Ammon's horn (tissue), 1 donor: ENCODE results near the gene SPAG16.

Source experiments
- DNase-seq: peaks from one replicate; pipeline ENCODE4 v3.0.0-alpha.2; 2016; ENCODE audit warnings: low spot score

Gene SPAG16

DNA sequence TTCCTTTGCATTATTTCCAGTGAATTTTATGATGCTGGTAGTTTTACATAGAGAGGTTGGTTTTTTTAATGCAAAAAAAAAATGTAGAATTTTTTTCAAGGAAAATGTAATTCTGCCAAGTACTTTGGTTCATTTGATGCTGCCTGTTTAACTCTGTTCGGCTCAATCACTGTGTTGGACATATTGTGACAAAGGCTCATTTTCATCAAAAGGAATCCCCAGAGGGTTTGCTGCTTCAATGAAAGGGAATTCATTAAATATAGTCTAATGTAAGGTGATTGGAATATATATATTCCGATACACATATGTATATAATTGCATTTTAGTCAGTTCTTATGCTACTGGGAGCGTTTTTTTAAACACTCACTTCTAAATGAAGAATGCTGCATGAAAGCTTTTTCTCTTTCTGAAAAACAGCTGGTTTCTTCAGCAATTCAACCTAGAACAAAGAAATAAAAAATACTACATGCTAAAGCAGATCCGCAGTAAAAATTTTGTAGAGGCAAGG lies 812.0 kb downstream of the SPAG16 start:
- DNase-seq: no peak

DNA sequence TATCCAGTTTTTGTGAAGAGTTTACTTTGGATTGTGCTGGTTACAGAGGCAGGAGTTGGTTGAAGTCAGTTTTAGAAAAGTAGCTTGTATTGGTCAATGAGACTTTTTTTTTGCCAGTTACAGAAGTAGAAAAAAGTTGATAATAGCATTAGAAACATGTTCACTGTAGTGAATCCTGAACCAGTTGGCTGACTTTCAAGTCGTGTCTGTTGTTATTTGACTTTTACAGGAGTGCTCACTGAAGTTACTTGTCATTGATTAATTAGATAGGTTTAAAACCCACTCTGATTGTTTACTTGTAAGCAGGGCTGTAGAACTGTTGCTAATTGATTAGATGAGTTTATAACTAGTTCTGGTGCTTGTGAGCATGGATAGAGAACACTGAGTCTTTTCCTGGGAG lies 814.5 kb downstream of the SPAG16 start:
- no peak for DNase-seq

DNA sequence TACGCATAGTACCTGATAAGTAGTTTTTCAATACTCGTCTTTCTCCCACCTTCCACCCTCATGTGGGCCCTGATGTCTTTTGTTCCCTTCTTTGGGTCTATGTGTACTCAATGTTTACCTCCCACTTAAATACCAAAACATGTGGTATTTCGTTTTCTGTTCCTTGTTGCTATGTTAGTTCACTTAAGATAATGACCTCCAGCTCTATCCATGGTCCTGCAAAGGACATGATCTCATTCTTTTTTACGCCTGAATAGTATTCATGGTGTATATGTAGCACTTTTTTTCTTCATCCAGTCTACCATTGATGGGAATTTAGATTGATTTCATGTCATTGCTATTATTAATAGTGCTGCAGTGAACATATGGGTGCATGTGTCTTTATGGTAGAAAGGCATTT lies 816.2 kb downstream of the SPAG16 start:
- DNase-seq: no peak

DNA sequence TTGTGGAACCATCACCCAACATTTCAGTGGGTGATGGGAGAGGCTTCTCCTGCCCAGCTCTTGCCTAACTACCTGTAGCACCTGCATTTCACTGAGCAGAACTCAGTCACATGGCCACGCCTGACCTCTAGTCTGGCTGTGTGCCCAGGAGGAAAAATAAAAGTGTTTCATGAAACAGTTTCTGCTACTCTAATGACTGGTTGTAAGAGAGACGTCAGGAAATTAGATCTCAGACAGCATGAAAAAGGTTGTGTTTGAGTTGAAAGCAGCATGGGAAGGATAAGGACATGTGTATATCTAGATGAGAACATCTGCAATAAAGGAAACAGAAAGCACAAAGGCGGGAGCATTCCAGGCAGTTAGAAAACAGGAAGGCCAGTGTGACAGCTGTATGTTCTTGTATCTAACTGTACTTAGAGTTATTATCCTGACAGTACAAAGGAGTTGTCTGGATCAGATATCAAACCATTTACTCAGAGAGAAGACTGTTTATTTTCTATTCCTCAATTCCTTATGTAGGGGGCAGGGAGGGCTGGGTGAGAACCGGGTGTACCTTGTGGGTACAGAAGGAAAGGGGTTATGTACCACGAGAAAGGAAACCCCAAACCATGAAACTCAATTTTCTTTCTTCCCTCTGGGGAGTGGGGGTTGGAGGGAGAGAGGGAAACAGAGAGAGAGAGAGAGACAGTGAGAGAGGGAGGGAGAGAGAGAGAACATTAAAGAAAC lies 819.2 kb downstream of the SPAG16 start:
- no peak for DNase-seq

DNA sequence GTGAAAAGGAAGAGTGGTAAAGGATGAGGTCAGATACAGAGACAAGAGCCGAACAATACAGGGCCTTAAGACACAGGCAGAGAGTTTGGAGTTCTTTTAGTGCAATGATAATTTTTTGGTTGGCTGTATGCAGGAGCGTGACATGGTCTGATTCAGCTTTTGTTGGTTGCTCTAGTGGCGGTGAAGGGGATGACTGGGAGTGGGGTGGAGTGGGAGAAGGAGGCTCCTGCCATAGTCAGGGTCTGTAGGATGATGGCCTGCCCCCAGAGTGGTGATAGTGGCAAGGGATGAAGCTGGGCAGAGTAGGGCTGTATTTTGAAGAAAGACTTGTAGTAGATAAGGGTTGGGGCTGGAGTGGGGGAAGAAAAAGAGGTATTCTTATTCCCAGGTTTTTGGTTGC lies 820.0 kb downstream of the SPAG16 start:
- no peak for DNase-seq

DNA sequence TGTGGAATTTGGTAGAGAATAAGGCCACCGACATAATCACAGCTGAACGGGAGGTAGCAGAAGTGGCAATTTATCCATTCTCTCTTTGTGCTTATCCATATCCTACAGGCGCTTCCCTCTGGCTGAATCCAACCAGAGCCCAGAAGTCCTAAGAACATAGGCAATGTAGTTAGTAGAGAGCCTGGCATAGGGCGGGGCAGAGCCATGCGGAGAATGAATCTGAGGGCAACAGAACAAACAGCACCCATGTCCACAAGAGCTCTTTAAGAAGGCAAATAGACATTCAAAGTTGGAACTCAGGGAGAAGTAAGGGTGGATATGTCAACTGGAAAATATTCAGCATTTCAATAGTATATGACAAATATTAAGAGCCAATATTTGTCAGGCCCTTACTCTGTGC lies 820.7 kb downstream of the SPAG16 start:
- DNase-seq: no peak

DNA sequence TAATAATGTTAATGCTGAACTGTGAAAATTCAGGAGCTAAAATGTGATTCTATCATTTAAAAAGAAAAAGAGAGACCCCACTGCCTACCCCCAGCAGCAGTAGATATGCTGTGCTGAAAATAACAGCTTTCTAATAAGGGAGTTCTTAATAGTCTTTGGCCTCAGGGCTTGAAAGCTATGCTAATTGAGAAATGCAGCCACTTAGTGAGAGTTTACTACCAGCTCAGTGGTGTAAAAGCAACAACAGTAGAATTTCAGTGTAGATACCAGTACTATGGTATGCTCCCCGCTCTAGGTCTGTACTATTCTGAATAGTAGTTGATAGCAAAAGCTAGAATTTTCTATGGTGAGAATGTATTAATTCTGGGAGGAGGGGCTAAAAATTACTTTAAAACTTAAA lies 823.5 kb downstream of the SPAG16 start:
- DNase-seq: no peak

DNA sequence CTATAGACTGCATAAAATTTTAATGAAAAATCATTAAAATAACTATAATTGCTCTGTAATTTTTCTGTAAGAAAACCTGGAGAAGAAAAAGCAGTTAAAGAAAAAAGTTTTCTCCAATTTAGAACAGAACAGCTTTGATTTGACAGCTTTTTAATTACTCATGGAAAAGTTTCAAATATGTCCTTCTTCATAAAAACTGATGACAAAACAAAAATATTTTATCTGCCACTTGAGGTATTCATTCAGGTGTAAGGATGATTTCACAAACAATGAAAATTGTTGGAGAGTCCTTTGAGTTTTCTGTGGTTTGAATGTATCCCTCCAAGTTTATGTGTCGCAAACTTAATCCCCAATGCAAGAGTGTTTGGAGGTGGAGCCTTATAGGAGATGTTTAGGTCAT lies 824.3 kb downstream of the SPAG16 start:
- no peak for DNase-seq

DNA sequence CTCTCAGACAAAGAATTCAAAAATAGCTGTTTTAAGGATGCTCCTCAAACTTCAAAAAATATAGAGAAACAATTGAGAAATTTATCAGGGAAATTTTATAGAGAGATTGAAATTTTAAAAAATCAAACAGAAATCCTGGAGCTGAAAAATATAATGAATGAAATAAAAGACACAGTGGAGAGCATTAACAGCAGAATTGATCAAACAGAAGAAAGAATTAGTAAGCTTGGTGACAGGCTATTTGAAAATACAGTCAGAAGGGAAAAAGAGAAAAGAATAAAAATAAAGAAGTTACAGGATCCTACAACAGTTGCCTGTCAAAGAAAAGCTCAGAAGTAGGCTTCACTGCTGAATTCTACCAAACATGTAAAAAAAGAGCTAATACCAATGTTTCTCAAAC lies 832.8 kb downstream of the SPAG16 start:
- DNase-seq: no peak

DNA sequence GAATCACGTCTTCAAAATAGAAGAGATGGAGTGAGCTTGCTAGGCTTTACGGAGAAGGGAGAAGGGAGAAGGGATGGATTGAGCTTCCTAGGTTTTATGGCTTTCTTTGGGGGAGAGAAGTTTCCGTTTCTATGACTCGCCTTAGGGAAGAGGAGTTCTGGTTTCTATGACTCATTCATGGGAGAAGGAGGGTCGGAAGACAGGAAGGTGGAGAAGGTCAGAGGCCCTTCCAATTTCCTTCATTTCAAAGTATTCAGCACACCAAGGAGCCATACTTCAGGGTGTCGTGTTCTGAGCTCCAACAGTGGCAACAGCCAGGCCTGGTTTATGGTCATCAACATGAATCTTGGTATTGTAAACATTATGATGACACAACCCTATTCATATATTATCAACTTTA lies 841.9 kb downstream of the SPAG16 start:
- no peak for DNase-seq

DNA sequence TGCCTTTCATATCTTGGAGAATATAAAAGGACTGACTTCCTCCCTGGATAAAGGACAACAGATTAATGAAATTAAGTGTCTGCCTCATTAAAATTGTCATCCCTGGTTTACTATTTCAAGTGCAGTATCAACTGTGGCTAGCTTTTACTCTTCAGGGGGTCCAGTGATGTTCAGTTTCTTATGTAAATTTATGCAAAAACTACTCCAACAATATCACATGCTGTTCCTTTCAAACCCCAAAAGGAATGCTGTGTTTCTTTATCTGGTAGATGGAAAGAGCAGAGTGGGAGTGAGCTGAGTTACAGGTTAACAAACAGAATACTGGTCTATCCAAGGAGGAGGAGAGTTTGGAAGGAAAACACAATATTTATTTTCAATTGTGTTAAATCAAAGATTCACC lies 842.9 kb downstream of the SPAG16 start:
- no peak for DNase-seq

DNA sequence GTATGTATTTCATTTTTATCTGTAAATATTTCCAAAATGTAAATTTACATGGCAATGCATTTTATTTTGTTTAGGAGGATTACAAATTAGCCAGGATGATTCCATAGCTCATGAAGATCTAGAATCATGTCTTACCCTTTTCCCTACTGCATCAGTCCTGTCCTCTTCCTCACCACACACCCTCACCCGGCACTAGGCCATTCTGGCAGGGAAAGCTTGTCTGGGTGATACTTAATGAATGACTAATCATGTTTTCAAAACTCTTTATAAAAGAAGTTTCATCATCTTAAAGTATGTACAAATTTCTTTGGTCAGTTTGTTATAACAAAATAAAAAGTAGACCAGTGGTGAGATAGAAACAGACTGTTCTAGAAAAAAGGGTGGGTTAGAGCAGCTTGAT lies 843.3 kb downstream of the SPAG16 start:
- DNase-seq: no peak

DNA sequence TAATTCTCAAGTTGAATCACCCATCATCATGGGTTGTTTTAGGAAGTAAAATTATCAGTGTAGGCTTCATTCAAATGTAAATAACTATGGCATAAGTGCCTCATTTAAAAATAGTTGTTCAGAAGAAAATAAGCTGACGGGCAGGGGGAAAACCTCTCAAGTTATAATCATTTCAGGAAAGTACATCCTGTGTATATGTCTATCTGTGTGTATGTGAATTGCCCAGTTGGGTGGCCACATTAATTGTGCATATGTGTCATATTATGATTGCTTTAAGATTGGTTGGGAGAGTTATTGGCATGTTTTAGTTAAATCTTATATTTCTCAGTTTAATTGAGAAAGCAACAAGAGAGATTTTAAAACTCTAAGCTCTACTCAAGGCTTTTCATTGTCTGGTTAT lies 843.8 kb downstream of the SPAG16 start:
- no peak for DNase-seq

DNA sequence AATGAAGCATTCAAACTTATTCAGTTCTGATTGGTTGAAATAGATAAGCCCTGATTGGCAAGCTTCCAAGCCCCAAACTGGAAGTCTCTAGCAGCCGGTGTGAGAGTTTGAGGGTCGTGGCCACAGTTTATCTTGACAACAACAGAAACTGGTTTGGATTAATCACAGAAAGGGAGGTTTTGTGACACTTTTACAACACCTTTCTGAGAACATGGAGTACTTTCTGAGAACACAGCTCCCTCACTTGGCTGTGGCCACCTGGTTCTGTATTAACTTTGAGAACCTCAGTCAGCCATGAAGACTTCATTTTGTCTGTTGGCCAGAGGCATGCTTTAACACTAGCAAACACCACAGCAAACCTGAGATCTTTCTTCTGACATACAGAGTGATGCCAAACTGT lies 845.9 kb downstream of the SPAG16 start:
- DNase-seq: no peak

DNA sequence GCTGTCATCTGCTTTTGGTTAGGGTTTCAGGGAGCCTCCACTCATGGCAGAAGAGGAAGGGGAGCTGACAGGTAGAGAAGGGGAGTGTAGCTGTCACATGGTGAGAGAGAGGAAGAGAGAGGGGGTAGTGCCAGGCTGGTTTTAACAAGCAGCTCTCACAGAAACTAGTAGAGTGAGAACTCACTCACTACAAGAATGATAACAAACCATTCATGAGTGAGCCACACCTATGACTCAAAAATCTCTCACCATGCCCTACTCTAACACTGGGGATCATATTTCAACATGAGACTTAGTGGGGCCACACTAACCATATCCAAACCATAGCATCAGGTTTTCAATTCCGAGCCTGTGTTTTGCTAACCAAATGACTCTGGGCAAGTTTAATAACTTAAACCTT lies 851.7 kb downstream of the SPAG16 start:
- no peak for DNase-seq

DNA sequence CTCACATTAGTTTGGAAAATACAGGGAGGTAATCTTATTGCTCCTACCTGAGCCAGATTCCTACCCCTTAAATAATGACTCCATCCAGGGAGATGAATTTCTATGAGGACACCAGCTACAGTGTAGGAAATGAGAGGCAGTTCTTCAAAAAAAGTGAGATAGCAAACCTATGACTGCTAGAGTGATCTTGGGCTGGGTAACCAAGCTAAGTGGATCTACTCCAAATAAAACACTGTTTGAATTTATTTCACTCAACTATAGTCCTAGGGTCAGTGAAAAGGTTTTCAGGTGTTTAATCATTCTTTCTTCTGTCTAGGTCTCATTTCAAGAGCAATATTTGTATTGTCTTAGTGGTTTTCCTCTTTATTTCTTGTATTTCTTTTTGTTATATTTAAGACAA lies 854.5 kb downstream of the SPAG16 start:
- no peak for DNase-seq

DNA sequence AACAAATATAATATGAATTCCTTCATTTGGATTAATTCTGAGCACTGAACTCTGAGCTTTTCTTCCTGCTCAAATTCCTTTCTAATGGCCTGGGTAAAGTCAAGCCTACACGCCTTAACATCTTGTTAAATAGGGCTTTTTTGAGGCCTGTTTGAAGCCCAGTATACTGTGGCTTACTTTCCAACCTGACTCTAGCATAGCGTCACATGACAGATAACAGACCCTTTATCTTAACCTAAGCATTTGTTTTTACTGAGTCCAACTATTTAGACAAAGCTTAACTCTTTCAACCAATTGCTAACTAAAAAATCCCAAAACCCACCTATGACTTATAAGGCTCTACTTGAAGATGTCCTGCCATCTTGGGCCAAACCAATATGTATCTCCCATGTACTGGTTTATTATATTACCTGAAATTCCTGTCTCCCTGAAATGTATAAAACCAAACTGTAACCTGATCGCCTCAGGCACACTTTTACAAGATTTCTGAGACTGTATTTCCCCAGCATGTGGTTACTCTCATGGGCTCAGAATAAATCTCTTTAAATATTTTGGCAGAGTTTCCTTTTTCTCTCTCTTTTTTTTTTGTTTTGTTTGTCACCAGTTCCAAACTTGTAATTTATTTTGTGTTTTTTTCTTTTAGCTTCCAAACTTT lies 855.5 kb downstream of the SPAG16 start:
- no peak for DNase-seq

DNA sequence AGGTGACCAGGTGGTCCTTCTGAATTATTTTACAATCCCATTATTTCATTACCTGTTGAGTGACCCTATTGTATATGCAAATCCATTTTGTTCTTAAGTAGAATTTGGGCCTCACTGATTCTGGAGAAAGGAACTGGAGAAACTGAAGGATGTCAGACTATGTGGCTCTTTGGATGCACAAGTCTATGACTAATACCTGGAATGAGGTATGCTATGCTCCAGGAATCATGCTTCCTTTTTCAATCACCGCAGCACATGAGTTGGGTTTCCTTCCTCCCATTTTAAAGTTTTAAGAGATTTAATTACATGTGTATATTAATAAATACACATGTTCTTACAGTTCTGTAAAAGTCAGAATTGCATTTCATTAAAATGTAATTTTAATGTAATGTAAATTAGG lies 872.7 kb downstream of the SPAG16 start:
- no peak for DNase-seq

DNA sequence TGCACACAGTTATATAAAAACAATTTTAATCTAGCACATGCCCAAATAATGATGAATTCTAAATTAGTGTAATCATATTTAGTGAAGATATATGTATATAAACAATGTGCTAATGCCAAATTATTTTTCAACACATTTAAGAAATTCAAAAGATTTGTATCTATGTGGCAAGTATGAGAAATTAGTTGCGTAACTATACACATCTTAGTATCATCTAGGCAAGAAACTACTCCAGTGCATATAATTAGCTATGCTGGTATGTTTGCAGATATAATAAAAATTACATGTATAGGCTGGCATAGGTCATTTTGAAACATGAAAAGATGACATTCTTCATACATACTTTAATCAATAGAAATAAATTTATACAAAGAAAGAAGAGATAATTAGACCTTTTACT lies 874.6 kb downstream of the SPAG16 start:
- no peak for DNase-seq

DNA sequence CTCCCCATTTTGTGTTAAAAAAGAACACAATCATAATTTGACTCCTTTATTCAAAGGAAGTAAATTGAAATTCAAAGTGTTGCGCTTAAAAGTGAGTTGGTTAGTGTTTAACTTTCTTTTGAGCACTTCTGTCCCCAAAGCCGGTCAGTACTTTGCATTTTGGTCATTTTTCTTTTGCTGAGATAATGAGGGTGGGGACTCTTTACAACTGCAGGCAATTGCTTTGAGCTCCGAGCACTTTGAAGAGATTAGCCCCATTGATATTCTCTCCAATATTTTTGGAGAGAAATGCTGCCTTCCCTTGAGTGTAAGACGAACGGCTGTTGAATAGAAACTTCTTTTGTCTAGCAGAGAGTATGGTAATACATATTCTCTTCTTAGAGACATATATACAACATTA lies 885.0 kb downstream of the SPAG16 start:
- no peak for DNase-seq

DNA sequence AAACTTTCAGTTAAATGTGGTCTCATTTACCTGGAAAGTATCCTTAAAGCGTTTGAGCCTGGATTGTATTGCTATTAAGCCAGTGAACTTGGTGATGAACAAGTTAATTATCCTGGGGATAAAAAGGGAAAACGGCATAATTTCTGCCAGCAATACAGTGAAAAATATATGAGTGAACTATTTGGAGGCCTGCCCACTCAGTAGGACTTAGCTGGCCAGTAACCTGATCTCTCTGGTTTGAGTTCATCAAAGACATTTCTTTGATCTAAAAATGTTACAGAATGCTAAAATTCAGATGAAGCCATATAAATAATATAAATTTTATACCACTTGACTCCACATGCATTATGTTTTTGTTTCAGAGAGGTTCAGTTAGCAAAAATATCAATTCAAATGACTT lies 885.5 kb downstream of the SPAG16 start:
- DNase-seq: no peak

DNA sequence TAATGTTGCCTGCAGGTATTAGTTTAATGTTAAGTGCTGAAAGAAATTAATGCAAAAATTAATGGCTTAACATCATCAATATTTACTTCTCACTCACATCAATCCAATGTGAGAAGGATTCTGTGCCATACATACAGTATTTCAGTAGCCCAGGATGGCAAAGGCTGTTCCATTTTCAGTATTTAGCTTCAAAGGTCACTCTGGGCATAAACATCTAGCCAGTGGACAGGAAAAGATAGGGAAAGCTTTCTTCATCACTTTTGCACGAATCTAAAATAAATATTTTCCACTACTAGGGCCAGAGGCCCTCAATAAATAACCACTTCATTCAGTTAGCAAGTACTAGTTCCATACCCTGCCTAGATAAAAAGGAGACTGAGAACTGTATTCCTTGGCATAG lies 890.3 kb downstream of the SPAG16 start:
- DNase-seq: no peak

DNA sequence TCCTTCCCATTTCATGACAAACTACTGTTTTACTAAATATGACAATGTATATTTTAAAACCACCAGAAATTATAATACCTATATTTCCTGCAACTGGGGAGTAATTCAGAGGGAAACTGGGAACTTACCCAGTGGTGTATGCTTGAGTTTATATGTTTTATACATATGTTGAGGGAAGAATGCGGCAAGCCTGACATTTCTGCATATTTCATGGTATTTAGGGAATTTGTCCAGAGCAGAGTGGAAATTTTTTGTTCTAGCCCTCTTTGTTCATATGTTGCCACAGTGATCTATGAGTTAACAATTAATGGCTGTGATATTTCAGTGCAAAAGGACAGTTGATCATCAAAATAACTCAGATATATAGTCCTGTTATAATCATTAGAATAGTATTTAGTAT lies 895.8 kb downstream of the SPAG16 start:
- no peak for DNase-seq

DNA sequence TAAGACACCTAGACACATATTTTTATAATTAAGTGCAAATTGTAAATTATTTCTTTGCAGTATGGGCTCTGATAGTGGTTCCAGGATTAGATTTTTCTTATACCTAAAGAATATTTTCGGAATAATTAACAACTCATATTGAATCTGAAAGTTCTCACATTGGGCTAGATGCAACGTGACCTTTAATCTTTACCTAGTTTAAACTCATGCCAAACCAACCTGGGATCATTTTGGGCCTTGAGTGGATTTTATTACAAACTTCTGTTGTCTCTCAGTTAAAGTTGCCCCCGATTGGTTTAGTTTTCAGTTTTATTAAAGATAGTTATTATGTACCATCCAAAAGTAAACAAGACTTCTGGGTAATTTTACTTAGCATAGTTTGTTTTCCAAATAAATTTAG lies 896.4 kb downstream of the SPAG16 start:
- DNase-seq: no peak
